ENCODE data around the gene ARVCF.

ARVCF gene

DNA sequence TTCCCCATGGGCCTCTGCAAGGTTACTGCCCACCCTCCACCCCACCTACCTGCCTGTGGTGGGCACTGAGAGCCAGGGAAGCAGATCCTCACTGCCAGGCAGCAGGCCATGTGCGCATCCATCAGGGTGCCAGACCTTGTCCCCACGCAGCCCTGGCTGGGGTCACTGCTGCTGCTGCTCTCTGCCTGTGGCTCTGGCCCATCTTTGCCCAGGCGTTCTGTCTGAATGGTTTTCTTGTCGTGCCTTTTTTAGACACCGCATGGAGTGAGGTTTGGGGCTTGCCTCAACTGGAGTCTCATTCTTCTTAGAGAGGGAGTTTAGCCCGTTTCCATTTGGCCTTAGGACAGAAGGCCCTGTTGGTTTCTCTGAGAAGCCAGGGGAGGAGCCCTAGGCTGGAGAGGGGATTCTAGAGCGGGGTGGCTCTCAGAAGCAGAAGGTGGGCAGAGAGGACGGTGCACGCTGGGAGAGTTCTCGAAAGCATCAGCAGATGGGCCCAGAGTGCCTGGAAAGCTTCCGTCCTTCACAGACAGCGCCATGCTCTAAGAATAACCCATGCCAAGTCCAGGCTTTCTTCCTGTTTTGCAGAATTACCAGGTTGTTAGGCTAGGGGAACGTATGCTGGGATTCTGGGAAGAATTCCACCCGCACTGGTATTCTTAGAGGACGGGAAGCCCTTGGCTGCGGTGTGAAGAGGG lies 12.4 kb upstream of the ARVCF start:
- no peak for DNase-seq

DNA sequence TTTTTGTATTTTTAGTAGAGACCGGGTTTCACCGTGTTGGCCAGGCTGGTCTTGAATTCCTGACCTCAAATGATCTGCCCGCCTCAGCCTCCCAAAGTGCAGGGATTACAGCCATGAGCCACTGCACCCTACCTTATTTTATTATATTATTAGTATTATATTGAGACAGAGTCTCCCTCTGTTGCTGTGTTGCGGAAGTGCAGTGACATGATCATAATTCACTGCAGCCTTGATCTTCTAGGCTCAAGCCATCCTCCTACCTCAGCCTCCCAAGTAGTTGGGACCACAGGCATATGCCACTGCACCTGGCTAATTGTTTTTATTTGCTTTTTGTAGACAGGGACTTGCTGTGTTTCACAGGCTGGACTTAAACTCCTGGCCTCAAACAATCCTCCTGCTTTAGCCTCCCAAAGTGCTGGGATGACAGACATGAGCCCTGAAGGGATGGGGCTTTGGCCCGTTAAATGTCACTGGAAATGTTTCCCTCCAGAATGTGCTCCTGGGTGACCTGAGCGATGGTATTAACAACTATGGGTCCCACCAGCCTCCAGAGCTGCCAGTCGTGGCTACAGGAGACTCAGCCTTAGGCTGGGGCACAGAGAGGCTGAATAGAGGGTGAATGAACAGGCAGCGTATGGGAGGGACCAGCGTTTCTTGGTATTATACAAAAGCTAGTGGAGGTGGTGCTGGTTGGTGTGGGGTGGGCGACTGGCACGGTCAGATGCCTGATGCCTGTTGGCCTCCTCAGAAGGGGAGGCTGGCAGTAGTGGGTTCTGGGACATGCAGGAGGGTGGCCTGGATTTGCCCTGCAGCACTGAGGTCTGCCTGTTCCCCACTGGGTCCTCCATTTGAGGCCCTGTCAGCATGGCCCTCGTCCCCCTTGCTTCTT lies 11.6 kb upstream of the ARVCF start:
- DNase-seq = no peak

DNA sequence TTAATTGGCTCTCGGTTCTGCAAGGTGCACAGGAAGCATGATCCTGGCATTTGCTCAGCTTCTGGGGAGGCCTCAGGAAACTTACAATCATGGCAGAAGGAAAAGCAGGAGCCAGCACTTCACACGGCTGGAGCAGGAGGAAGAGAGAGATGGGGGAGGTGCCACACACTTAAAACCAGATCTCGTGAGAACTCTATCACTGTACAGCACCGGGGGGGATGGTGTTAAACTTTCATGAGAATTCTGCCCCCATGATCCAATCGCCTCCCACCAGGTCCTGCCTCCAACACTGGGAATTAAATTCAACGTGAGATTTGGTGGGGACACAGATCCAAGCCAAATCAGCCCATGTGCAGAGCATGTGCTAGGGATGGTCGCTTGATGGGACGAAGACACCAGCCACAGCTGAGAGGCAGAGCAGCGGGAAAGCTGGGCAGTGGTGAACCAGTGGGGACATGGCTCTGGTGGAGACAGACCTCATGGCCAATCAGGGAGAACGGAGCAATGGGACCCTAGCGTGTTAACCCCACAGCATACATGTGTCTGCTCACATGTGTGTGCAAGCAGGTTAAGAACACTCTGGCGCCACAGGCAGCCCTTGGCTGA lies 10.5 kb upstream of the ARVCF start:
- DNase-seq = no peak

DNA sequence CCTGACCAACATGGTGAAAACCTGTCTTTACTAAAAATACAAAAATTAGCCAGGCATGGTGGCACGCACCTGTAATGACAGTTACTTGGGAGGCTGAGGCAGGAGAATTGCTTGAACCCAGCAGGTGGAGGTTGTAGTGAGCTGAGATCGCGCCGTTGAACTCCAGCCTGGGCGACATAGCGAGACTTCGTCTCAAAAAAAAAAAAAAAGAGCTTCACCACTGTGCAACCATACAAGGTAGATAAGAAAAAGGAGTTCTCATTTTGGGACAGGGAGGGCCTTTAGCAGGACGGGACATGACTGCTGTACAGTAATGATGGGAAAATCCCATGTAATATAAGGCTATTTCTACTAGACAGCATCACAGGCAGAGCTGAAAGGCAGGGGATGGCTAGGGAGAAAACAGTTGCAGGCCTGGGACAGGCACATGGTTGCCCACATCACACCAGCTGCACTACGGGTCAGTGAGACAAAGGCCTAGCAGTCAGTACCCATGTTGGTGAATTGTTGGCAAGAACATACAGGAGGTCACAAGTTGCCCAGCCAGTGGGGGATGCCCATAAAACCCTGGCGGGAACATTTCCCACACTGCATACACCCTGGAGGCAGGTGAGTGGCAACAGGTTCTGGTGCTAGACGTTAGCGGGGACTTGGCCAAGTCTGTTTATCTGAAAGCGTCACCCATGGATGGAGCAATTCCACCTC lies 9.7 kb upstream of the ARVCF start:
- no peak for DNase-seq

DNA sequence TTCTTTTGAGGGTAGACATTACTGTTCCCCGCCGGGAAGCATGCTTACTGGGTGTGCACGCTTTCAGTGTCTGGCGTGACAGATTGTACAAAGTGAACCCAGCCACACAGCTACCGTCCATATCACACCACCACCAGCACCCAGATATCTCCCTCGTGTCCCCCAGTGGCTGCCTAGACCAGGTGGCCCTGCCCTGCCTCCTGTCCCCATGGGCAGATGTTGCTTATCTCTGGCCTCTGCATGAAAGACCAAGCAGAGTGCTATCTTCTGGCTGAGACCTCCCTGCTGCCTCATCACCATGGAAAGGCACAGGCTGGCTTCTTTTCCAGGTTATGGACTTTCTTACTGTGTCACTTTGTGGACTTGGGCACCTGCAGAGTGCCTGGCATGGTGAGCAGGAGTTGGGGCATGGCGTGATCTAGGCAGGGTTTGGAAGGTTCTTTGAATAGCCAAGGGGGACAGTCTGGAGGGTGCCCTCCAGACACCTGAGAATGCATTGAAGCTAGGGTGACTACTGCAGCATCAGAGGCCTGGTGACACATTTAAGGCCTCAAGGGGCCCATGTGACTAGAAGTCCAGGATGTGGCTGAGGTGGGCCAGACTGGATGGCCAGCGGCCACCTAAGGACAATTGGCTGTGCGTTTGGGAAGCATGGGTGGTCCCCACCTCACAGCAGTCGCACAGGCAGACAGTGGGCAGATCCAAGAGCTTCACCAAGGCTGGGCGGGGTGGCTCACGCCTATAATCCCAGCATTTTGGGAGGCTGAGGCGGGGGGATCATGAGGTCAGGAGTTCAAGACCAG lies 9.0 kb upstream of the ARVCF start:
- no peak for DNase-seq

DNA sequence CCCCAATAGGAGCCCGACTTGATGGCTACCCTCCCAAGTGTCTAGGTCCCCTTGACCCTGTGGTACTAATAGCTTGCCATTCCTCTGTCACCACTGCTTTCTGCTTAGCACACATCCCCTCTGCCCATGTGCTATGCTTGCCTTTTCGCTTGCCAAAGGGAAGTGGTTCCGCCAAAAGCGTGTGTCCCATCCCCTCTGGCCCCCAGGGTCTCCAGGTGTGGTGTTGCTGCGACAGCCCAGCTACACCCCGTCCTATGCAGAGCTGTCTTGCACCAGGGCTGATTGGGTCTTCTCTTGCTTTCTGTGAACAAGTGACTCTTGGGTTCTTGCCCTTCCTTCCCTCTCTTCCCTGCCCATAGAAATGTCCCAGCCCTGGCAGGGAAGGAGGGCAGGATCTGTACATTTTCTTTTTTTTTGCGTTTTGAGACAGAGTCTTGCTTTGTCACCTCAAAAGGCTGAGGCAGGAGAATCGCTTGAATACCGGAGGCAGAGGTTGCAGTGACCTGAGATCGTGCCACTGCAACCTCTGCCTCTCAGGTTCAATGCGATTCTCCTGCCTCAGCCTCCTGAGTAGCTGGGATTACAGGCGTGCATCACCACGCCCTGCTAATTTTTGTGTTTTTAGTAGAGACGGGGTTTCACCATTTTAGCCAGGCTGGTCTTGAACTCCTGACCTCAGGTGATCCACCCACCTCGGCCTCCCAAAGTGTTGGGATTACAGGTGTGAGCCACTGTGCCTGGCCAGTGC lies 8.2 kb upstream of the ARVCF start:
- no peak for DNase-seq

DNA sequence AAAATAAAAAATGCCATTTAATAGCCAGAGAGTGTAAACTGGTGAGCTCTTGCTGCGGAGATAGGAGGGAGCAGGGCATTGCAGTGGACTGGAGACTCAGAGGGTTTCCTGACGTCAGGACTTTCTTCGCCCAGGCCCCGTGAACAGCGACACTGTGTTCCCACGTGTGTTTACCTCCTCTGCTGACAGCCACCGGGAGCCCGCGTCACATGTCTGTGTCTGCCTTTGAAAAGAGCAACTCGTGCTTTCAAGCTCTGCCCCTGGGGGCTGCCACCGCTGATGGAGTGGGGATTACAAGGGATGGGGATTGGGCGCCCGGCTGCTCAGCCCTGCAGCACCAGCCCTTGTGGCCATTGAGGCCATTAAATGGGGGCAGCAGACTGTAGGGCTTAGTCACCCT lies 7.6 kb upstream of the ARVCF start:
- DNase-seq = no peak

DNA sequence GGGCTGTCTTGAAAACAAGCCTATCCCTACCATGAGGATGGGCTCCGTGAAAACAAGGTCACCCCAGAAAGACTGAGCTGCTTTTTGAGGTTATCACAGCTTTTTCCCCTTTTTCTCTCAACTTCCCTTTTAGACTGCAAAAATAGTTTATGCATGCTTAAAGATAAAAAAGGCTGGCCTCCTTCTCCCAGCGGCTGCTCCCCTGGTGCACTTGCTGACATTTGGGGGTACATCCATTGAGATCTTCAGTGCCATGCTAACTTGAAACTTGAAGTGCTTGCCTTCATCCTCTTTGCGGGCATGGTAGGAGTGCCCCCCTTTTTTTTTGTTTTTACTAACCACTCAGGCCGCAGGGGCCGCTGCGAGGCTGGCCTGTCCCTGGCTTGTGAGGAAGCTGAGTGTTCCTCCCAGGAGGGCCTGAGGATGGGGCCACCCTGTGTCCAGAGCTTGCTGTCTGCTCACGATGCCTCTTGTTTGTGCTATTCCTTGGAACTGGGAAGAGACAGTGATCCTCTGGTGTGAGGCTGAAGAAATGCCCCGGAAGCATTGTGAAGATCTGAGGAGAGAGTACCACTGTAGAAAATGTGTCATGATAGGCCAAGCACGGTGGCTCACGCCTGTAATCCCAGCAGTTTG lies 6.5 kb upstream of the ARVCF start:
- DNase-seq = no peak

DNA sequence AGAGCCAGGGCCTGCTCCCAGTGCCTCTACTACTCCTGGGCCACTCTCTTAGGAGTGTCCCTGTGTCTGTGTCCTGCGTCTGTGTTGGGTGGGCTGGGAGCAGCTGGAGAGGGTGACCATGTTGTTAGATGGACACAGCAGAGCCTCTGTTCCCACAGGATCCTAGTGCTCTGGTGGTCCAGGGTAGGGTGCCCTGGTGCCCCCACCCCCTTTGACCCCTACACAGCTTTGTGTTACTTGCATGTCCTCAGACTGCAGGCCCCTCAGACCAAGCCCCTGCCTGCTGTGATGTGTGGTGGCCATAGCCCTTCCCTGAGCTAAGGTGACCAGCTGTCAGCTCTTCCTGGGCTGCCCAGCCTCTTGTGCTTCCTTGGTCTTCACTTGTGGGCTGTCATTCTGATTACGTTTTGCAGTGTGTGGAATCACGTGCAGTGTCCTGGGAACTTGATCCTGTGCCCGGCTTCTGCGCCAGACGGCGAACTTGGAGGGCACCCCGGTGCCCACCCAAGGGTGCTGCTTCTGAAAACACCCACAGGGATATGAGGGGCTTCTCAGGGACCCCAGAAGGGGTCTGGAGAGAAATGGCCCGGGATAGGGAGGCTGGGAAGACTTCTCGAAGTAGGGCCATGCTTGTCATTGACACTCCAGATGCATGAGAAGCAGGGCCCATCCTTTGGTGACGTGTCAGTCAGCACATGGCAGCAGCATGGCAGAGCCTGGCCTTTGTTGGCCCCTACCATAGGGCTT lies 5.8 kb upstream of the ARVCF start:
- no peak for DNase-seq

DNA sequence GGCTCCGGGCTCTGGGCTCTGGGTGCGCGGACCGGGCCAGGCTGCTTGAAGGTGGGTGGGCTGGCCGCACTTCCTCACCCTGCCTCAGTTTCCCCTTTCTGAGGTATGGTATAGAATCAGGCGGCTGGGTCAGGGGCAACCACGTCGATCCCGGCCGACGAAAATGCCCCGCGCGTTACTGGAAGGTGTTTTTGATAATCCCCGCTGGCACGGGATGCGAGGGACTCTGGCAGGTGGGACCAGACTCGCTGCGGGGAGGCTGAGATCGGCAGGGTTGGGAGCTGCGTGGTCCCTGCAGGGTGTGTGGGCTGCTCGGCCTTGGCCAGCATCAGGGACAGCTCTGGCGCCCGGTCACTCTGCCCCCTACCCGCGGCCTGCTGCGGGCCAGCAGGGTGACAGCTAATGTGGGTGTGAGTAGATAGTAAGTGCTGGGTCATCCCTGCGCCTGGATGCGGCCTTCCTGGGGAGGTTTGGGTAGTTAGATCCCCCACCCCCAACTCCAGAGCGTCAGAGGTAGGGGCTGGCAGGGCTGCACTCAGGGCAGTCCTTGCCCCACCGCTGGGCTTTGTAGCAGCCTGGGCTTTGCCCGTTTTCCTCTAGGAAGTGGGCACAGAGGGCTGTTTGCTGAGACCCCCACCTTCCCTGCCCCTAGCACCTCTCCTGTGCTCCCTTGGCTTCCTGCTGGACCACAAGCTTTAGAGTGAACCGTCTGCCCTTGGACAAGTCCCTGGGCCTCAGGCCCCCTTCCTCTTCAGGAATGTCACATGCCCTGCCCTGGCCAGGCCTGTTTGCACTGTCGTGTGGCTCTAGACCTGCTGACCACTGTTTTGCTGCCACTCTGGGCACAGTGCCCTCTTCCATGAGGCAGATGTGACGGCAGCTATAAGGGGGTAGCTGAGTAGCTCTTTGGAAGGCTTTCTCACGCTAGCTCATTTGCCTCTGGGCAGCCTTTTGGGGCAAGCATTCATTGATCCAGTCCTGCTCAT lies 4.9 kb upstream of the ARVCF start:
- no peak for DNase-seq

DNA sequence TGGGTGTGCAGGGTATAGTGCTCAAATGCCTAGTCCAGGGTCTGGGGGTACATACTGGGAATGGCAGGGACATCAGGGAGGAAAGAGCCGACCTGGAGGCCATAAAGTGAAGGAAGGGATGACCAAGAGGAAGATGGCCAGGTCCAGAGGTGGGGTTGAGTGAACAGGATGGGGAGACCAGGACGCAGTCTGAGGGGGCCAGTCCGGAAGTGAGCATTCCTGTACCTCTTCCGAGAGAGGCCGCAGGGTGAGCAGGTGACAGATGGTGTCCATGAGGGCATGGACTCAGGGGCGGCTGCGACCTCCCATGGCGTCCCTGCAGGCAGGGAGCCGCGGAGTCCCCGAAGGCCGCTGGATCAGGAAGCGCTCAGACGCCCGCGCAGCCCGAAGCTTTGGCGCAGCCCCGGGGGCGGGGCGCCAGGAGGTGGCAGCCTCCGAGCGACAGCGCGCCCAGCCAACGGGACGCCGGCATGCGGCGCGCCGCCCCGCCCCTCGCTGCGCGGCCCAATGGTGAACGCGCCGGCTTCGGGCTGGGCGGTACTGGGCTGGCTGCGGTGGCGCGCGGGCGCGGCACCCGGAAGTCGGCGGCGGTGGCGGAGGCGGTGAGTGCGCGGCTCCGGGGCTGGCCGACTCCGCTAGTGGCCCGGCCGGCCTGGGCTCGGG lies 4.0 kb upstream of the ARVCF start, which contains the start of gene TANGO2:
TANGO2 (plus strand) TSS at position 578 of the 663 bp plus-strand sequence. CDS start 15,689 bp downstream, outside the sequence.
- DNase-seq = peak; percentile 60

DNA sequence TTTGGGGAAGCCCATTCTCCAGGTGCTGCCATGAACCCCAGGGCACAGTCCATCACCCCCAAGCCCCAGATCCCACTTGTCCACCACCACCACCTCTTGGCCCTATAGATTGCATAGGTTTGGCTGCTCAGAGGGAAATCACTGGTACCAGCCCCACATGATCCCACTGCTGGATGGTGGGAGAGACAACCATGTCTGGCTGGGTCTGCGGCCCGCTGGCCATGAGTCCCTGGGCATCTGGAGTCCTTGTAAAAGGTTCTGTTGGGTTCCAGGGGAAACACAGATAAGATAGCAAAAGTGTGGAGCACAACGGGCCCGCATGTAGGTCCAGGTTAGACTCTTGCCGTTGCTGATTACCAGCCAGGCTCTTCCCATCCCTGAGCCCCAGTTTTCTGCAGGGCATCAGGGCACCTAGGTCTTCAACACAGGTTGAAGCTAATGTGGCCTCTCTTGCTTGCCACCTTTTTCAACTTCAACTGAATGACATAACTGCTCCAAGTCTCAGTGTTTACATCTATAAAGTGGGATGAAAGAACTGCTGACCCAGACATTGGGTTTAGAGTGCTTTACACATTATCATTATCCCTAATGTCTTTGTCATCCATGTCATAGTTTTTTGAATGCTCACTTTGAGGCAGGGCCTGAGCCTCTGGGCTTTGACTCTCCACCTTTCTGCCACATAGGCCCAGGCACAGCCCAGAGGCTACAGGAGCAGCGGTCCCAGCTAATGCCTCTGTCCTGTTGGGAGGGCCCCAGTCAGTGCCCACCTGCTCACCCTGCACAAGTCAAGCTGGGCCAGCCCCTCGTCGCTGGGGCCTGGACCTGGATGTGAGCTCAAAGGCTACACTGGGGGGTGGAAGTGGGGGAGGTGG lies 3.3 kb upstream of the ARVCF start:
- DNase-seq = no peak

DNA sequence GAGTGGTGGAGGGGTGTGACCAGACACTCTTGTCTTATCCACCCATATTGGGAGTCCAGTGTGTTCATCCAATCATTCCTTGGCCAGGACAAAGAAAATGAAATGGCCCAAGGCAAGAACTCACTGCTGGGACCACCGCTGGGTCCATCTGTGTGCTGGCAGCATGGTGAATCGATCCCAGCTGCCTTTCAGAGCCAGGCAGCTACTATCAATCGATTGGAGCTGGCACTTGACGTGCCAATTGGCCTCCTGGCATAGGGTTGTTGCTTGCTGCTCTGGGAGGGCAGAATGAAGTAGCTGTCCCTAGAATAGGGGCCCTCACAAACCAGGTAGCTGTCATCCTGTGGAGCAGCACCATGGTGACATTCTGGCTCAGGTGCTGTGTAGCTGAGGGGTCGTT lies 1.4 kb upstream of the ARVCF start:
- DNase-seq = no peak

DNA sequence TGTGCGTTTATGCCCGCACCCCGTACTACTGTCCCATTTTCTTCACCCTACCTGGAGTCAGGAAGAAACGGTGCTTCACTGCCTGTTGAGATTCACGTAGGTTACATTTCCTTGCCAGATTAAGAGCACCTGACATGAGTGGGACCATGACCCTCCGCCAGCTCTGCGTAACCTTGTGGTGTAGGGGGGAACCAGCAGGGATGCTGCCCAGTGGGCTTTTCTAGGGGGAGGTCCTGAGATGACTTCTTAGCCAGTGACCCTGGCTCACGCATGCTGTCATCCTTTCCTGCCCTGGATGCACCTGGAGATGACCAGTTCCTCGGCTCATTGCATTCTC lies 967 bp upstream of the ARVCF start:
- DNase-seq = no peak

DNA sequence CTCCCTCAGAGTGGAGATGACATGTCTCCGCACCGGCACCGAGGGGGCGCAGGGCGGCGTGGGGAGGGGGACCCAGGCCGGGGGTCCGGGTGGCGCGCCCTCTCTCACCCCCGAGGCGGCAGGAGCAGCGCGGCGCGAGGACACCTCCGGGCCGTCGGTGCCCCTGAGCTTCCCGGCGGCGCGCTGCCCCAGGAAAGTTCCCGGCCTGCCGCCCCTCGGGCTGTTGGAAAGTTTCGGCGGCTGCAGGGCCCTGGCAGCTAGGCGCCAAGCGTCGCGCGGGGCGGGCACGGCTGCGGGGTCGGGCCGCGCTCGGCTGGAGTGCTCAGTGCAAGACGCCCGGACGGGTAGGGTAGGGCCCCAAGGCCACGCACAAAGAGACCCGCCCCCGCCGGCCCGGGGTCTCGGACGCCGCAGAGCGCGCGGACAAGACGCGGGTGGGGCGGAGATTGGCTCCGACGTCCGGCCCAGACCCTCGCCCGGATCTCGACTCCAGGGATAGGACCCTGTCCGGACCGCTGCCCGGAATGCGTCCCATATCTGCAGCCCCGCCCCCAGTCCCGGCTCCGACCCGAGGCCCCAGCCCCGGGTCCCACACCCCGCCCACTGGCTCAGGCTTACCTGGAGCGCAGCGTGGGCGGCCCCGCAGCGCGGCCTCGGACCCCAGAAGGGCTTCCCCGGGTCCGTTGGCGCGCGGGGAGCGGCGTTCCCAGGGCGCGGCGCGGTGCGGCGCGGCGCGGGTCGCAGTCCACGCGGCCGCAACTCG lies 471 bp downstream of the ARVCF start:
- DNase-seq = no peak

DNA sequence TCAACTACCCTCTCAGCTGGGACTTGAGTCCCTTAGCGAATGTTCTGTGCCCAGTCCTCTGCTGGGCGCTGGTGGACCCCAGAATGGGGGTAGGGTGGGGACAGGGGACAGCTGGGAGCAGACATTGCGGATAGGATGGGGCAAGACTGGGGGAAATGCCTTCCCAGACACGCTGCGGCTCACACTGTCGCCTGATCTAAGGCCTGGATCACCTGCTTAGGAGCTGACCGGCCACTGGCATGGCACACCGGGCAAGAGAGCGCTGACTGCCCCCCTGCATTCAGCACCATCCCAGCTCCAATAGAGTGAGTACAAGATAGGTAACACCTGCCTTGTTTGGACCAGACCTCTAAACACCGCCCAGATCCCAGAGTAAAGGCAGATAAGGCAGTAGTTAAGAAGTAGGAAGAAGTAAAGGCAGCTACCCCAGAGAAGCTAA lies 1.4 kb downstream of the ARVCF start:
- no peak for DNase-seq
